ENCODE results near the gene TRAF1.

The TRAF1 gene

GRCh38 chr9:120885958-120886357 is 40.6 kb downstream of the TRAF1 start:
- DNase-seq = no peak

DNA sequence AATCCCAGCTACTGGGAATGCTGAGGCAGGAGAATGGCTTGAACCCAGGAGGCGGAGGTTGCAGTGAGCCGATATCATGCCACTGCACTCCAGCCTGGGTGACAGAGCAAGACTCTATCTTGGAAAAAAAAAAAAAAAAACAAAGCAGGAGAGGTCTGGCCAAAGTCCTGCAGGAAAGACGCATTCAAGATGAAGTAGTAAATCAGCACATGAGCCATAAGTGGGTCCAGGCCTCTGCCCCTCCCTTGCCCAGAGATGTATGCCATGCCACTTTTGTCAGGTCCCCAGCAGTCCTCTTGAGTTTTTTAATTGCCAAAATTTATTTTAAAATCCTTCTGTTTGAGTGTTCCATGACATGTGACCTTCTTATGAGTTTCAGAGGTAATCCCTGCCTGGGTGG is 41.1 kb downstream of the TRAF1 start:
- DNase-seq = no peak

DNA sequence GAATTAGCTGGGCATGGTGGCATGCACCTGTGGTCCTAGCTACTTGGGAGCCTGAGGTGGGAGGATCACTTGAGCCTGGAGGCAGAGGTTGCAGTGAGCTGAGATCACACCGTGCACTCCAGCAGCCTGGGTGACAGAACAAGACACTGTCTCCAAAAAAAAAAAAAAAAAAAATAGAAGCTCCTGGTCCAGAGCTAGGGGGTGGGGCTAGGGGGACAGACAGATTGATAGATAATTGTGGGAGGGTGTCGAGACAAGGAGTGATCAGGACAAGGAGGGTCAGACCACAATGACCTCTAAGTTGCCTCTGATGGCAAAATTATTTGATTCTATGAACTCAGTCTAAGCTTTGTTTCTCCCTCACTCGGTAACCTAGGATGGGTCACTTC is 43.0 kb downstream of the TRAF1 start:
- no peak for DNase-seq

DNA sequence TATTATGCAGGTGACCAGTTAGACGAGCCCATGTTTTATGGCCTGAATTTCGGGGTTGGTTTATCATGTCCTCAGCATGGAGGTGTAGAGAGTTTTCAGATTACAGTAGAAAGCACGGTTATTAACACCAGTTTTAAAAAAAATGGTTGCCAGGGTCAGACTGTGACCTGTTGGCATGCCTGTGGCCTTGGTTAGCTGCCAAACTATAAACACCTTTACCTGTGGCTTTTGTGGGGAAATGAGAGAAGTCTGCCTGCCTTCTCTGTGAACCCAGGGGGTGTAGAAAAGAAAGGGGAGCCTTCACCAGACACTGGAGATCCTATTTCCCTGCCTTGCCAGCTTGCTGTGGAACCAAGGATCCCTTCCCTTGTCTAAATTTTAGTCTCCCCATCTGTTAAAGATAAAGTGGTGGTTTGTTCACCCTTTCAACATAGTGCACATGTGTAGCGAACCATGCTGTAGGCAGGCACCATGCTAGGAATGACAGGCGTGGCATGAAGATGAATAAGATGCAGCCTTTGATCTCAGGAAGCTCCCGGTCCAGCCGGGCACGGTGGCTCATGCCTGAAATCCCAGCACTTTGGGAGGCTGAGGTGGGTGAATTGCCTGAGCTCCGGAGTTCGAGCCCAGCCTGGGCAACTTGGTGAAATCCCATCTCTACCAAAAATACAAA is 43.5 kb downstream of the TRAF1 start:
- DNase-seq = peak; percentile 9

DNA sequence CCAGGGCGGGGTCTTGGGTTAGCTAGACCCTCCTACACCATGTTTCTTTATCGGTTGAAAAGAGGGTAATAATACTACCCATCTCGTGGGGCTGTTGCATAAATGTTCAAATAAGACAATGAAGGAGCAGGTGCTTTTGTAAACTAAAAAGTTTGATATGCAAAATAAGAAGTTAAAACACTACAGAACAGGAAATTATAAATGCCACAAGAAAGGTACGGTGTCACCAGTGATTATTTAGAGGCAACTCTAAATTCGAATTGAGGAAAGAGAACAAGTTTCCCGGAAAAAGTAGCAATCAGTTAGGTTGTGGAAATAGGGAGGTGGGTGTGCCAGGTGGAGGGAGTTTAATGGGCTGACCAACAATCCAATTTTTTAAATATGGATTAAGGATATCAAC is 47.1 kb downstream of the TRAF1 start:
- no peak for DNase-seq

GRCh38 chr9:120878188-120879130 is 48.1 kb downstream of the TRAF1 start:
- no peak for DNase-seq

DNA sequence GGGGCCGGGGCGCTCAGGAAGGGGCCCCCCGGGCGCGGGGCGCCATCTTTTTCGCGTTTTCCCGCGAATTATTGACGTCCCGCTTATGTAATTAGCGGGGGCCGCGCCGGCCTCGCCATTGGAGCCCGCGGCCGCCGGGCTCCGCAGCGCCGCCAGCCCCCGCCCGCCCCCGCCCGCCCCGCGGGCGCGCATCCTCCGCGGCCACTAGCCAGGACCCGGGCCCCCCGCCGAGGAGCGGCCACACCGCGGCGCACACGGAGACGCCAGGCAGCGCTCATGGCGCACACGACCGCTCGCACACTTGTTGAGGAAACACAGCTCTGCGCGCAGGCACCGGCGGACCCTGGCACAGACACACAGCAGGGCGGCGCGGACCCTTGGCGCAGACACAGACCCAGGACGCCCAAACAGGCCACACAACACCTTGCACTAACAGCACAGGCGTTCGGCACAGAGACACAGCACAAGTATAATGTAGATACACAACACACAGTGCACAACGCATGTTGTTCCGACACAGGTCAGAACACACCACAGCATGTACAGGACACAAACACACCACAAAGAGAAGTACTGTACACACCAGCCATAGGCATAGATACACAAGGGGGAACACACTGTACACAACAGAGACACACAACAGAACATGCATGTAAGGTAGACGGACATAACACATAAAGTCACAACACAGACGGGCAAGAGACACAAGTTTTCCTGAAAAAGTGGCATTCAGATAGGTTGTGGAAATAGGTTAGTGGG is 49.1 kb downstream of the TRAF1 start:
- DNase-seq = peak; percentile 24

GRCh38 chr9:120876842-120877240 is 49.8 kb downstream of the TRAF1 start, which contains the start of gene PHF19:
Gene PHF19 (minus strand): TSS chr9:120877188. CDS start chr9:120874741, 2,447 bp downstream.
- DNase-seq = no peak

DNA sequence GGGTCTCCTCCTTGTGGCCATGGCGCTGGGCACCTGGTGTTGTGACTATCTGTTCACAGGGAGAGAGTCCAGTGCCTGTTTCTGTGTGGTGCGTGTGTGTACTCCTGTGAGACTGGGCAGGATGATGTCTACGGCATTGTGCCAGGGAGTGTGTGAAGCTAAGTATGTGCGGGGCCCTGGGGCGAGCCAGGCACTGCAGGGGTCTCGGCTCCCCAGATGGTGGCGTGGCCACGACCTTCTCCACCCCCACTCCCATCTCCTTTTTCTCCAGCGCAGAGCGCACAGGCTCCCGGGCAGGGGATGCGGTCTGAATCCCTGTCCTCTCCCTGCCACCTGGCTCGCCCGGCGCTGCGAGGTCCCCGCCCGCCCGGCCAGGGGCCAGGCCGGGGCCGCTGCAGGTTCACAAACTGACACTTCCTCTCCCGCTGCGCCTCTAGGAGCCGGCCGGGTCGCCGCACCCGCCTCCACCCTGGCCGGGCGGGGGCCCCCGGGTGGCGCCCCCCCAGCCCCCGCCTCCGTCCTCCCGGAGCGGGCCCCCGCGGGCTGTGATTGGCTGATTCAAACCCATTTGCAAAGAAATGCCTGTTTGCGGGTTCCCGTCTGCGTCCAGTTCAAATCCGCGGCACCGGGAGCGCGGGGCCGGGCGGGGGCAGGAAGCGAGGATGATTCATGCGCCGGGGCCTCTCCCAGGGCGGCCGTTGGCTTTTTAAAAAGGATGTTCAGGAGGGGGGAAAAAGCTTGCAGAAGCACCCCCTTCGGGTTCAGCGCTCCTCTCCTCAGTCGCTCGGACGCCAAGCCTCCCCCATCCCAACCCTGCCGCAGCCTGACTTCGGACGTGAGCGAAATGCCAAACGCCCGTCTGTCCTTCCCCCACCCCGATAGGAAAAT is 50.4 kb downstream of the TRAF1 start:
- DNase-seq = peak; percentile 50

DNA sequence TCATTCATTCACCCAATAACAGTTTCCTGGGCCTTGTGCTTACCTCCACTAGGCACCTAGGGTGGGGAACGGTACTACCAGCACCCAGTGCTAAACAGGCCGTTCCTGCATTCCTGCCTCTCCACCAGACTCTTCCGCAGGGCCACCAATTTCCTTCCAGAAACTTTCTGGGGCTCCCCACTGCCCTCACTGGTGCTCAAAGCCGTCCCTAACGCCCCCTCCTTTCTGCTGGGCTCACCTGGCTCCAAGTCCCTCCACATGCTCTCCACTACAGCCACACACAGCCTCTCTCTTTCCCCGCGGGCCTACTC is 51.0 kb downstream of the TRAF1 start:
- DNase-seq = no peak

- no peak for DNase-seq
These were observed 51.4 kb downstream of the TRAF1 start for GRCh38 chr9:120875195-120875565.

DNA sequence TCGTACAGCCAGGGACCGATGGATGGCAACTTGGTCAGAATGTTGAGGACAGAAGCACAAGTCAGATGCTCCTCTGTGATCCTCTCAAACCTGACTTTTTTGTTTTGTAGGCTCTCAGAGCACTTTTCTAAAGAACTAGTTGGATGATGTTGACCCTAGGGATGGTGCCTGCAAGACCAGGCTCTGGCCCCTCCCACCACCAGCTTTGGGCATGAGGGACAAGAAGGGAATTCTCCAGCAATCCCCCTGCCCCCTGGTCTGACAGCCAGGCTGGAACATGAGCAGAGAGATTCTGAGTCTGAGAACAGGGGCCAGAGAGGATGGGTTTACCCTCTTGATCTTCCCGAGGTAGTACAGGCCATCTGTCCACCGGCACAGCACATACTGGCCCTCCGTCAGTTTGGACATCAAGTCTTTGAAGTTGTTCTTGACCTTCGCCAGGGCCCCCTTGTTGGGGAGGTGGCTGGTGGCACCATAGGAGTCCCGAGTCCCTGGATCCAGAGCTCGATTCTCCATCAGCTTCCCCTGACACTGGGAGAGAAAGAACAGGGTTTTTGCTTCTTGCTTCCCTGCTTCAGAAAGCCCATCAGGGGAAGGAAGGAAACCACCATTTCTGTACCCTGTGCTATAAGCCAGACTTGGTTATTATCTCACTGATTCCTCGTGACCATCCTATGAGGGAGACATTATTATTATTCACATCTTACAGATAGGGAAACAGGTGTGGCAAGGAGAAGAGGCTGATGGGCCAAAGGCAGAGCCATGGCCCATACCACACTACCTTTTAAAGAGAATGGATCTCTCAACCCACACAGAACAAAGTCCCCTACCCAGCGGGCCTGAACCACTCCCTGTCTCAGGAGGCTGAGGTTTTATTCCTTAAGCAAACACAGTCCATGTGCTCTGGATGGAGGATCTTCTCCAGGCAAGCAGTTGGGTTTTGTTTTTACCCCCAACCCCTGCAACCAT is 52.1 kb downstream of the TRAF1 start:
- no peak for DNase-seq

GRCh38 chr9:120873512-120873911 is 53.1 kb downstream of the TRAF1 start:
- DNase-seq = peak; percentile 54

GRCh38 chr9:120872791-120873502 is 53.6 kb downstream of the TRAF1 start:
- DNase-seq = no peak

GRCh38 chr9:120870206-120870605 is 56.4 kb downstream of the TRAF1 start:
- no peak for DNase-seq

DNA sequence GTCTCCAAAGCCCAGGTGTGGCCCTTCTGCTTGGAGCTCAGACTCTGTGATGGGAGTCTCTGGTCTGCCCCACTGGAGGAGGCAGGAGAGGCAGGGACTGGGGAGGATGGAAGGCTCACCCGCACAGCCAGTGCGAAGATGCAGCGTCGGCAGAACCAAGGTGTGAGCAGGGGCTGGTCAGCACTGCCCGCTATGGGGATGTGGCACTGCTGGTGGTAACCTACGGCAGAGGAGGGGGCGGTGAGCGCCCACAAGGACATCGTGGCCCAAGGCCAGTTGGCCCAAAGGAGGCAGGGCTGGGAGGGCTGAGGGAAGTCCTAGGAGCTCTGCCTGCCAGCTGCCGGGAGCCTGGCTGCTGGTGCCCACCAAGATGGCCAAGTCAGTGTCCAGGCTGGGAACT is 56.9 kb downstream of the TRAF1 start:
- no peak for DNase-seq

DNA sequence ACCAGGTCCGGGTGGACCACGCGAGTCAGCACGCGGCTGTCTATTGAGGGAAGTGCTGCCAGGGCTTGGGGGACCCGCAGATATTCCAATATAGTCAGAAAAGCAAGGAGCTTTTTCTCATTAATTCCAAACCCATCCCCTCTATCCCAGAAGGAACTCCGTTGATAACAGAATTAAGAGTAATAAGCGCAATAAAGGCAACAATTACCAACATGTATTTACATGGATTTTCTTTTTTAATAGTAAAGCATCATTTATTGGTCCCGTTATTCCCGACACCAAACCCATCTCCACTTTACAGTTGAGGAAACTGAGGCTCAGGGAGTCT is 57.3 kb downstream of the TRAF1 start:
- DNase-seq = no peak

DNA sequence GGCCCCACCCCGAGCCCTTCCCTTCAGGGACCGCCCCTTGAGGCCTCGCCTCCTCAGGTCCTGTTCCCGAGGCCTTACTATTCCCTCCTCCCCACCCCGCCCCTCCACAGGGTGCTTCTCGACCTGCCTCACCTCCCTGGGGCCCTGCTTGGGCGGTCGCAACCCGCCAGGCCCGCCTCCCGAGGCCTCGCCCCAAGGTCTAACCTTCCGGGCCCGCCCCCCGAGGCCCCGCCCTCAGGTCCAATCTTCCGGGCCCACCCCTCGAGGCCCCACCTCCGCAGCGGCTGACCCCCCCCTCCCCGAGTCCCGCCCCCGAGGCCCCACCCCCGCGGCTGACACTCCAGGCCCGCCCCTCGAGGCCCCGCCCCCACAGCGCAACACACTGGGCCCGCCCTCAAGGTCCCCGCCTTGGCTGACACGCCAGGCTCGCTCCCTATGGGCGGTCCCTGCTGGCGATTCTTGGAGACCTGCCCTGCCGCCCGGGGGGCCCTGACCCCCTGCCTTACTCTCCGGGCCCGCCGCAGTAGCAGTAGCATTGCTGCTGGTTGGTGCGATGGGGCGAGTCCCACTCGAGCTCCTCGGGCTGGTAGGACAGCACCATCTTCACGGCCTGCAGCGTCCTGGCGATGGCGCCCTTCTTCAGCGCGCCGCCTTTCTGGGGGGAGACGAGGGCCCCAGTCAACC is 57.8 kb downstream of the TRAF1 start:
- DNase-seq = peak; percentile 97

- no peak for DNase-seq
These were observed 58.3 kb downstream of the TRAF1 start for GRCh38 chr9:120868339-120868675.

DNA sequence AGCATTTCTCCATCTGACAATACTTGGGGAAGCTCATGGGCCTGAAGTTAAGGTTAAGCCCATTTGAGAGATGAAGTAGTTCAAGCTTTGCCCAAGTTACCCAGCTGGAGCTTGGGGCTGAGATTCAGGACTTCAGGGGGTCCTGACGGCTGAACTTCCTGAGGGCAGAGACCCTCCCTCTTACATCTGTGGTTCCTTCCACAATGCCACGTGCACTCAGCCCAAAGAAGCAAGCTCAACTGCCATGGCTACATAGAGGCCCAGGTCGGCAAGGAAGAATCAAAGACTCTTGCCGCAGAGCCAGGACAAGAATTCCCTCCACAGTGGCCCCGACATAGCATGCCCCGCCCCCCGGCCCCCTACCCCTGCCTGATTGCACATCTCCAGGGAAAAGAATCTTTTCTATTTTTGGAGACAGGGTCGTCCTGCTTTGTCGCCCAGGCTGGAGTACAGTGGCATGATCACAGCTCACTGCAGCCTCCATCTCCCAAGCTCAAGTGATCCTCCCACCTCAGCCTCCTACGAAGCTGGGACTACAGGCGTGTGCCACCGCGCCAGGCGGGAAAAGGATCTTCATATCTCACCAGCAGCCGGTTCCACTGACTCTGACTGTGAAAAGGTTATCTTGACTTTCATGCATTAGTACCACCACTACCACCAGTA is 58.8 kb downstream of the TRAF1 start:
- no peak for DNase-seq
